HG03520 (cell line): ENCODE results near the gene CUBN.

Experiments
- ATAC-seq: cut with Tn5 transposase; IDR thresholded peaks from one replicate; pipeline ENCODE4 v1.9.1; 2021; ENCODE audit warnings: mild to moderate bottlenecking, moderate library complexity; ENCODE audit not compliant: unreplicated experiment

Gene CUBN

DNA sequence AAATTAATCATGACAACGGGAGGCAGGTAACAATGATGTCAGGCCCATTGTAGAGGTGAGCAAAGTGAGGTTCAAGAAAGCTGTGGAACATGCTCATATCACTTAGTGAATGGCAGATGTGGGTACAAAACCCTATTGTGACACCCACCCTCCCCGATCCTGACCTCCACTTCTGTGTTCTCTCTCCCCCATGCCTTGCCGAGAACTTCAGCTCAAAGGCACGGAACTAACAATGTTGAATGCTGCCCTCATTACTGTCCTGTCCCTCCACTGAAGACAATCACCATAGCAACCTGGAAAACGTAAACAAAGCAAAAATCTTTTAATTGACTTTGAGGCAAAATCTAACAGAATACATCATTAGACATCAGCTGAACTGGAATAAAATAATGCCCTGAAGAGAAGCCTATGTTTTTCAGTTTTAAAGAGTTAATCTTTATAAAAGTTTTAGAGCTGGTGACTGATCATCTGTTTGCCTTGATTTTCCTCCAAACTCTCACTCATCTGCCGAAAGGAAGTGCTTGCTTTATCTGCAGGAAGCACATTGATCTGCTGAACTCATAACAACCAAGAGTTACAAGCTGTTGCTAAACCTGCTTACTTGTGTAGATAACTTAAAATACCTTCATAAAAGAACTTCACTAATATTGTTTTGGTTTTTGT lies 133.6 kb downstream of the CUBN start:
- ATAC-seq = no peak

DNA sequence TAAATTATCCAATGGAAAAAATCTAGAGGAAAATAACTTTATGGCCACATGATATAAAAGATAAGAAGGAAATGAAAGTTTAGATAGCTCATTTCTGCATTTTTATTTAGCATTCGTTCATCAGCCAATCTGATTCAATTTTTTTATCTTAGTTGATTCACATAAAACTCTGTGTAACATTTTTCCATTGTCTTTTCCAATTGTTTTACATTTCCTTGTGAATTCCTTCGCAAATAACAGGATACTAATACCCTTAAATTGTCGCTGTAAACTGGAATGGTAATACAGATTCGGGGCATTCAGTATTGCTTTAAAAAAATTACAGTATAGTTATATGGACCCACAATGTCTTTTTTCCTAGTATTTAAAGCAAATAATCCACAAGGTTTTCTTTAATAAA lies 136.4 kb downstream of the CUBN start:
- ATAC-seq = no peak

DNA sequence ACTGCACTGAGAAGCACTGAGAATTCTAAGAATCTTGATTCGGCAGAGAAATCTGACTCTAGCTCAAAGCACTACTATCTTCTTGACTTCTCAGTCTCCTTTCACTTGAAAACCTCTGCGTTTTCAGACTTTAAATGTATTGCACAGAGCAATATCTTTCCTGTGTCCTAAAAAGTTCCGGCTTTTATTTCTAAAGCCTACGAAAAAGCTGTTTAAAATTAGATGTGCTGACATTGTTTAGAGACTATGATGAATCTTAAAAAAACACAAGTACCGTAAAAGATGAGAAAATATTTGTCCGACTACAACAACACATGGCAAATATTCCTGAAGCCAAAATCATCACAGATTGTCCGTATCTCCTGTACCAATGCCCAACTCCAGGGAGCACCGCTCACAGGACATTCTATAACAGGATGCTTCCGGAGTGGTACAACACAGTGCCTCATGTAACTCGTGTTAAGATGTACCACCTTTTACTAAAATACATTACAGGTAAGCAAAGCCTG lies 136.9 kb downstream of the CUBN start:
- ATAC-seq = no peak

DNA sequence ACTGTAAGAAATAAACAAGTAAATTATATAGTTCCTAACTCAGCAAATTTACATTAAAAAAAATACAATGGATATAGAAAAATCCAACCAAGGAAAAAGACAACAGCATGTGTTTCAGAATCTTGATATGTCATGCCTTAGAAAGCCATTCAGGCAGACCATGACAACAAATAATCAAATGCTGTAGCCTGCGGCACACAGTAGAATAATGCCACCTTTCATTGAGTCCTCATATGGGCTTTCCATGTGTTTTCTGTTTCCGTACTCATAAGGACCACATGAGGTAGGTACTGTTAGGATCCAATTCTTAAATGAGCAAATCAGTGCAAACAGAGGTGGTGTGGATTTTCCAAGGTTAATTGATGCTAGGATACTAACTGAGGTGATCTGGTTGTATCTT lies 138.6 kb downstream of the CUBN start:
- no peak for ATAC-seq

DNA sequence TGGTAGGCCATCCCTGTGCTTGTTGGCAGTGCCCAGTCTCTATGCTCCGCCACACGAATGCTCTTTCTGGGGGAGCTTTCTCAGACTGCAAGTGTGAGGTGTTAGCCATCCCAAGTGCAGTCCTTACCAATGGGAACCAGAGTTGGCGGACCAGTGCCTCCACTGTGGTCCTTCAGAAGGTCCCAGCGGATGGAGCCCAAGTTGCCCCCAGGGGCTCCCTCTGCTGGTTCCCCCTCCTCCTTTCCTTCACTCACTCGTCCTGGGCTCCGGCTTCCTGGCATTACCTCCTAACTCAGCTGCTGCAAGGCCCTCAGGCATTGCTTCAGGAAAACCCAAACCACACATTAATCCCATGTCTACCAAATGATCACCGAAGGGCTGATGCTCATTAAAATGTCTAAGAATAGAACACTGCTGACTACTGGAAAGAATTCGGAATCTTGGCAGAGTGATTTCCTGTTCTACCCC lies 139.8 kb downstream of the CUBN start:
- no peak for ATAC-seq

DNA sequence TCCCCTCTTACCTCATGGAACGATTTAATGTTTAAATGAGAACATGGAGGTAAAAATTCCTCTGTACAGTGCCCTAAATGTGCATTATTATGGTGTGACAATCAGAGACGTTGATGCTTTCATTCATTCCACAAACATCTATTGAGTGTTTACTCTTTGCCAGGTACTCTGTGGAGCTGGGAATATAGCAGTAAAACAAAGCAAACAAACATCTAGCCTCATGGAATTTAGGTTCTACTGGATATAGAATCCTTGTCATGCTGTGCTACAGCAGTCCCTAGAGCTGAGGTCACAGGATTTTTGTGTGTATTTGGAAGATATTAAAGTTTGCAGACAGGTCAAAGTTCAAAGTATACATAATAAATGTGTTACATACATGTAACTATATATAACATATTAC lies 140.7 kb downstream of the CUBN start:
- ATAC-seq = no peak

DNA sequence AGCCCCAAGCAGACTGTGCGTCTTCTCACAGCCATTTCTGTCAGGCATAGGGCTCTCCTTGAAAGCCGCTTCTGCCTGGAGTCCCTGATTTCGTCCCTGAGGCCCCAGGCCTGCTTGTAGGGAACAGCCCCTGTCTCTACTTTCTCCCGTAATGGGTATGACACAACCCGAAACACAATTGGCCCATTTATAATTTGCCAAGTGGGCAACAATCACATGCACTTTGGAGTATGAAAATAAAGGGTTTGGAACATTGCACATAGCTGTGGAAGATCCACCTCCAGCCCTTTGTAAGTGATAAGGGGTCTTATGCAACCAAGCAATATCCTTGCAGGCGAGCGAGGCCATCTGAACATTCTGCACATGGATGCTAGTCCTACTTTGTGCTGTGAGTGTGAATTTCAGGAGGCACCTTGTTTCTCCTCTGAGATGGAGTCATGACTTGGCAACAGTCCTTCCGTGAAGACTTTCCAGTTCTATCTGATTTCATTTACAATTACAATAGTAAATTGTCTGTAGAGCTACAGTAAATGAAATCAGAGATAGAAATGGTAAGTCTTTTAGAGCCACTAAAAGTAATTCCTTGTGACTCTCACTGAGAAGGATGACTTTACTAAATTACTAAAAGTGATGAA lies 141.5 kb downstream of the CUBN start:
- no peak for ATAC-seq

DNA sequence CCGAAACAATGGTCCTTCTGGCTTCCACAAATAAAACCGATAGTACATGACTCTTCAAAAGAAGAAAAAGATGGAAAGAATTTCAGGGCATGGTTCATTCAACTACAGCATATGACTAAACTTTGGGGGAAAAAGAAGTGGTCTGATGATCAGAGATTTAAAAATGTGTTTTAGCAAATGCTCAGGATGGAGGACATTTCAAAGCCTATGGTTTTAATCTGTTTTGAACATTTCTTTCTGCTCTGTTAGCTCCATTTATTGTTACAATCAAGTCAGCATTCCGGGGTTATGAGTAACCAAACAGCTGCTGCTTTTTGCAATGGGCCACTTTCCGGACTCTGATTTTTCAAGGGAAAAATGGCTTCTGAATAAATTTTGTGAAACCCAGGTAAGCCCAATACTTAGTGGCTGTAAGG lies 142.4 kb downstream of the CUBN start:
- ATAC-seq = no peak

DNA sequence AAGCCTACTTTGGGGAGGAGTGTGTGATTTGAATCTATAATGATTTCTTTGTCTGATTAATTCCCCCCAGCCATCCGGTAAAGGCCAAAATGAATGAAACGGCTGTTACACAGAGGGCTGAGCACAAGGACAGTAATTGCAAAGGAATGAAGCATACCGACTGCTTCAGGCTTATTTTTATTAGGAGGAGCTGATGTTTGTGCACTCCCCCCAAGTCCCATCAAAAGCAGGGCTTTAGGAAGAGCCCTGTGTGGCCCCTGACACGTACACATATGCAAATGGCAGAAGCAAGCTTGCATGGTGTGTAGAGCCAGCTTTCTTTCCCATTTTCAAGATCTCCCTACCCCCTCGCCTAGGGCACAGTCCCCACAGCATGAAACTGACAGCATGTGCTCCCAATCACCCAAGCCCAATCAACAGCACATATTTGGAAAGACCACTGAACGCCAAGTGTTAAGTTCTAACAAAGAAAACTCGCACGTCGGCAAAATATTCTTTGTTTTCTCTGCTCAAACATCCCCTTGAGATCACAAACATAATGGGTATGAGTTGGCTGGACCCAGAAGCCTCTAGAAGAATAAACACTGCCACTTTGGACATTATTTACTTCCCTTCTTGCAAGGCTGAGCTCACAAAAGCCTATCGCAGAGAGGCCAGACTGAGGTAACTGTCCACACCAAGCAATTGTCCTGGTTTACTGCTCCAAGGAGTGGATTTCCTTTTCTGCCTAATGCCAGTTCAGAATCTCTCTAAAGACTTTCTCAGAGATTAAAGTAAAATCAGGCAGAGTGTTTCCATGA lies 143.0 kb downstream of the CUBN start:
- no peak for ATAC-seq

DNA sequence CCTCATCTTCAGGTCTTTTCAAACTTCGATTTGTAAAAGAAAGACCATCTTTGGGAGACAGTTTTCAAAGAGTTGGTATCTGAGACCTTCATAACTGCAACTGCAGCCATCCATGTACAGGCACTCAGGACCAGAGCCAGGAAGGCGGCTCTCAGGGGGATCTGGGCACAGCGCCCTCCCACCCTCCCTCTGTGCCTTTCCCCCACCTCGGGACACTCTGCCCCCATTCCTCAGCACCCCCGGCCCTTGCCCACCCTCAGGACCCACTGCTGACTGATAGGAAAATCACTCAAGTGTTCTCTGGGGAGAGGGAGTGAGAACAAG lies 143.6 kb downstream of the CUBN start:
- no peak for ATAC-seq

DNA sequence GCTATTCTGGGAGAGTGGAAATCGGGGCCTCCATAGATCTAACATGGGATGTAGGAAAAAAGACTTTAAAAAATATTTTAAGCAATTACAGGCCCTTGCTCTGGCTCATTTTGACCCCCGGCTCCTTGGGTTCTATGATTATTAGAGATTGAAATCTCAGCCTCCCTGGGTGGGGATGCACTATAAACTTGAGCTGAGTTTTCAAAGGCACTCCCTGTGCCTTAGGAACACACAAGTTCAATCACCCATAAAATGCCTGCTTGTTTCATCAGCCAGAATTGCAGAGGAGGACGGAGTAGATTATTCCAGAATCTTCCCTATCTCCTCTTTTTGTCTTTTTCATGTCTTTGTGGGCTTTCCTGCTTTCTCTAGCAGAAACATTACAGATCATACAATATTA lies 145.4 kb downstream of the CUBN start:
- no peak for ATAC-seq

DNA sequence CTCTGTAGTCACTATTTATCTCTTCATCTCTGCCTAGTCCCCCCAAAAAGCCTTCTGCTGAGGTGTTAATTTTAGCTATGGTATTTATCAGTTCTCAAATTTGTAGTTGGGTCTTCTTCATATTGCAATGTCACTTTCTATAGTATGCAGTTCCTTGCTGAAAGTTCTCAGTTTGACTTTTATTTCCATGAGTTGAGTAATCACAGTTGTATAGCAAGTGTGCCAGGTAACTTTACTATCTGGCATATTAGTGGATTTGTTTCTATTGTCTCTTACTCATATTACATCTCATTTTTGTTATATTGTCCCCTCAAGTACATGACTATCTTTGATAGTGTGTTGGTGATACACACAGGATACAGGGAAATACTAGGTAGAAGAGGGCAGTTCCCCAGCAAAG lies 152.8 kb downstream of the CUBN start:
- ATAC-seq = no peak

DNA sequence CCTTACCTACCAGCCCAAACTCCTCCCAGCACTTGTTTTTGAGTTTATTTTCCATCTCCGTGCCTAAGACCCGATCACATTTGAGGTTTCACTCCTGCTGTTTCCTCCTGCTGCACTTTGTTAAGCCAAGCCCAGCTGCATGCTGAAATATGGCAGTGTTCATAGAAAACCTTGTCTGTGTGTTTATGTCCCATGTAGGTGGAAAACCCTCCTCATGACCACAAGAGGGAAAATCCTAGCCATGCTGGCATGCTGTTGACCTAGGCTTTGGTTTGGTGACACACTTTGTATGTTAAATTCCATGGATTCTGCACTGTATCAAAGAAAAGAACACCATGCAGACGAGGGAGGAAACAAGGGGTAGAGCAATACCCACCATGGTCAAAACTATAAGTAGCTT lies 154.4 kb downstream of the CUBN start:
- ATAC-seq = no peak

DNA sequence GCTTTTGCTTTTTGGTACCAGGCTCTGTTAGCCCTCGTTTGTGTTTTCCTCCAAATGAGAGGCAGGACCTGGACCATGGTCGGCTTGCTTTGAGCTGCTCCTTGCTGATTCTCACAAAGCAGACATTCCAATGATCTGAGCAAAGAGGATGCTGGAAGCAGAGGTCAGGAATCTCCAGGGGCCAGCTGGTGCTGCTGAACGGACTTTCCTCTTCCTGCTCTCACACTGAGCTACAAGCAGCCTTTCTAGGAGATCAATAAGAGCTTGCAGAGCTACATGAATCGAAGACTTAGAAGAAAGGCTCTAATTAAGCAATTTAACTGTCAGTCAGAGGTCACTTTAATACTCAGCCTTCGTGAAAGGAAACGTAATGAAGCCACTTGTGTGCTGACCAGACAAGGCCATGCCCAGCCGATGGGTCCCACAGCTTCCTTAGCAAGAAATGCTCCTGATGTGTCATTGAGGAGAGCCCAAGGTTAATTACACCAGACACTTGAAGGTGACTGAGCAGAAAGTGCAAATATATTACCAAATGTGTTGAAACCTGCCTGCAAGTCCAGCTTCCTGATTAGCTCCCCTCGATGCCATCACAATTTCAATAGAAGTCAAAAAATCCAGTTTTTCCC lies 161.1 kb downstream of the CUBN start:
- ATAC-seq = no peak

DNA sequence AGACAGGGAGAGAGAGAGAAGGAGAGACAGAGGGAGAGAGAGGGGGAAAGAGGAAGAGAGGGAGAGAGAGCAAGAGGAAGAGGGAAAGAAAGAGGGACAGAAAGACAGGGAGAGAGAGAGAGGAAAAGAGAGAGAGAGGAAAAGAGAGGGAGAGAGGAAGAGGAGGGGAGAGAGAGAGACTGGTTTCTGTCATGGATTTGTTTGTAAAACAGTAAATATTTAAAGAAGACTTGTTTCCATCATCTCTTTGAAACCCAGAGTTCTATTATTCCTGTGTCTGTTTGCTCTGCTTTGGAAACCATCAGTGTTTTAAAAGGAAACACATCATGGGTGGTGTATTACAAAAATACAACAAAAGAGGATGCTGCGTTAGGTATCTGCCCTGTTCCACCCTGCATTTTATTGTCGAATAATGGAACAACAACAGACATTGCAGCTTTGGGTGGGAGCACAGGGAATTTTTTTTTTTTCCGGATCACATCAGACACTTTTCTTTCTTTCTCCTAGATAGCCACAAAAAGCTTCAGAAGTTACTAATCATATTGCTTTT lies 161.7 kb downstream of the CUBN start:
- ATAC-seq = no peak

DNA sequence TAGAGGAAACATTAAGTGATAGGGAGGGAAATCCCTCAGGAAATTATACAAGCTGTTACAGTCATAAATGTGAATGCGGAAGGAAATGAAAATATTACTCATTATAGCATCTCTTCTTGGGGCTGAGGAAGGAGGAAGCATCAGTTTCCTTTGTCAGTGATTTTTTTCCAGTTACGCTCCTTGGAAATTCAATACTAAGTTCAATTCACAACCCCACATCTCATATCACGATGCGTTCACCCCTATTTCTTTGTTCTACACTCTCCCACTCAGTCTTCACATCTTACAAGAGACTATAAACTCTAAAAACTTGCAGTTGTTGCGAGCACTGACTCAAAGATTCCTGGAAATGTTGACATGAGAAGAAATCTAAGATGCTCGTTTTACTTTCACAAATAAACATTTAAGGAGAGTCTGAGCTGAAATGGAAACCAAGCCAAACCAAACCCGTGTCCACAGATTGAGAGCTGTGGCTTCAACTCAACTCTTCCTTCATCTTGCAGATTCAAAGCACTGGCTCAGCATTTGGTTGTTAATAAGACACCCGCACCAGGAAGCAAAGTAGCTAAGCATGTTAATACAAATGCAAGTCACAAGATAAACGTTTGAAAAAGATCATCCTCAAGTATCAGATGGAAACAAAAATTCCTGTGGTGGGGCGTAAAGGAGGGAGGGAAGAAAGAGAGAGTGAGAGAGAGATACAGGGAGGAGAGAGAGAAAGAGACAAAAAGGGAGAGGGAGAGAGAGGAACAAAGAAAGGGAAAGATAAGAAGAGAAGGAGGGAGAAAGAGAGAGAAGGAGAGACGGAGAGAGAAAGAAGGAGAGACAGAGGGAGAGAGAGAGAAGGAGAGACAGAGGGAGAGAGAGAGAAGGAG lies 162.4 kb downstream of the CUBN start:
- no peak for ATAC-seq

DNA sequence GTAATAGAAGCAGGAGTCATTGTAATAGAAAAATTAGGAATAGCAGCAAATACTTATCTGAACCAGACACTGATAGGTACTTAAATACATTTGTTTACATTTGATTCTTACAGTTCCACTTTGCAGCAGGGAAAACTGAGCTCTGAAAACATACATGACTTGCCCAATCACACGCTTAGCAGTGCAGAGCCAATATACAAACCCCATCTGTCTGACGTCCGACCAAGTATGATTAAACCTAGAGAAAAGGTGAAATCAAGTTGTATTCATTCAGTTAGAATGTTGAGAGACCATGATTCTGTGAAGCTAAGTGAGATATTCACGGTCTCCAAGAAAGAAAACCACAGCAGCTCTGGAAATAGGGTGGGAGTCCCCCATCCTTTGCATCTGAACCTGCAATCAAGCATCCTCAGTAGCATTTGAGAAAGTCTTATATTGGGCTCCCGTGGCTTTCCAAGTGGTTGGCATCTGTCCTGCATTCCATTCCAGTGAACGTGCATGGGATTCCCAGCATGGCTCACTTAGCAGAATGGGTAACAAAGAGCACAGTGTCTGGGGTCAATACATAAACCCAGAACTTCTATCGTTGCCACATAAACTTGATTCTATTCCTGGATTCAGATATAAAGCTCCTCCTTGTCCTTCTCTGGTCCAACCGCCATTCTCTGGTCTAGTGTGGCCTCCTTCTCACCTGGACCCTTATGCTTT lies 163.7 kb downstream of the CUBN start:
- no peak for ATAC-seq

DNA sequence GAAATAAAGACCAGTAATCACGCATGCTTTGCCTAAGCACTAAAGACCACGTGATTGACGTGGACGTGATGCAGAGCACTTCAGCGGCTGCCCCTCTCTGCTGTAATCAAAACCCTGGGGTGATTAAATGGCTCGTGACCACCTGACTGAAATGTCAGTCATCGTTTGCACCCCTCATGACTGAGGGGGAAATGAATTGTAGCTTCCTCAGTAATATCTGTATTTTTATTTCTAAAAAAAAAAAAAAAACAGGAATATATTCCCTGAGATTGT lies 164.3 kb downstream of the CUBN start:
- ATAC-seq = no peak

DNA sequence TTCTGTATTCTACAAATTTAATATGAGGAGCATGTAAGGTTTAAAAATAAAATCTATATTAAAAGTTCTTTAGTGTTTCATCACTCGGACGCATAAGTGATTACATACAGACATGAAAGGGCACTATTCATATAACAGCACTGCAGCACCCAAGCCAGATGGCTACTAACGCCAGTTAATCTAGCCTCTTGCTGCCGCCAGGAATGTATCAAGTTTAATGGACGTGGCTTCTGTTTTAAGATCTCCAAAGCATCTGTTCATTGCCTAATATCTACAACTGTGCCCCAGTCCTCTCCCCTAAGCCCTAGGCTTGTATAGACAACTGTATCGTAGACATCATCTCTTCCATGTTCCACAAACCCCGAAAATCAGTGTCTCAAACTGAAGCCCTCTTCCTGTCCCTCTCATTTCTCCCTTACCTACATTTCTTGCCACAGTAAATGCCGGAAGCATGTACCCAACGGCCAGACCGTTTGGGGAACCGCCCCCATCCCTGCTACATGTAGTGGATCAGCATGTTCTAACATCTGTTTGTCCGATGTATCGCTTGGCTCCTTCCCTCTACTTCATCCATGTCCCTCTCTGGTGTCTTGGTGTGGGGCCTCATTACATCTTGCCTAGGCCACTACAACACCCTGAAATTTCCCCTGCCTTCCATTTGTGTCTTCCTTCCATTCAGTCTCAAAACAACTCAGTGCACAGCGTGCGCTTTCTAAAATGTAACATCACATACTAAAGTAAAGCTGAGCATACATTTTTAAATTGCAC lies 164.9 kb downstream of the CUBN start:
- no peak for ATAC-seq
